Esophagus muscularis mucosa (tissue), 4 donors: Measurements from ENCODE around the gene PKP4.

ENCODE experiments used
- EP300 ChIP-seq: sonication (generic); formaldehyde crosslinking; IDR thresholded peaks from one replicate; pipeline ENCODE4 v1.6.1; 2017; ENCODE audit warnings: antibody characterized with exemption
- POLR2A ChIP-seq: fragments of 450-650 bp; IDR thresholded peaks from one replicate; pipeline ENCODE4 v1.6.1; 2017; ENCODE audit warnings: antibody characterized with exemption, moderate library complexity, mild to moderate bottlenecking, low read depth
- POLR2AphosphoS5 ChIP-seq, 2 donors: sonication (generic); formaldehyde crosslinking; IDR thresholded peaks; one replicate each; pipeline ENCODE4 v1.6.1; 2017; ENCODE audit warnings: antibody characterized with exemption in 2 of 2
- TF ChIP-seq, protein P1 (sequence below), 3 experiments: fragments of 200-600 bp in 2 of 3; fragments of 450-650 bp in 1 of 3; sonication (generic) in 2 of 3; IDR thresholded peaks; one replicate each; pipeline ENCODE4 v1.5.1; 2017 to 2019; ENCODE audit warnings: antibody characterized with exemption in 3 of 3, mild to moderate bottlenecking in 2 of 3, moderate library complexity in 1 of 3

GRCh38 chr2:158598862-158599517 lies 142.2 kb downstream of the PKP4 start:
- TF ChIP-seq POLR2A: no peak
- TF ChIP-seq, protein P1, sequence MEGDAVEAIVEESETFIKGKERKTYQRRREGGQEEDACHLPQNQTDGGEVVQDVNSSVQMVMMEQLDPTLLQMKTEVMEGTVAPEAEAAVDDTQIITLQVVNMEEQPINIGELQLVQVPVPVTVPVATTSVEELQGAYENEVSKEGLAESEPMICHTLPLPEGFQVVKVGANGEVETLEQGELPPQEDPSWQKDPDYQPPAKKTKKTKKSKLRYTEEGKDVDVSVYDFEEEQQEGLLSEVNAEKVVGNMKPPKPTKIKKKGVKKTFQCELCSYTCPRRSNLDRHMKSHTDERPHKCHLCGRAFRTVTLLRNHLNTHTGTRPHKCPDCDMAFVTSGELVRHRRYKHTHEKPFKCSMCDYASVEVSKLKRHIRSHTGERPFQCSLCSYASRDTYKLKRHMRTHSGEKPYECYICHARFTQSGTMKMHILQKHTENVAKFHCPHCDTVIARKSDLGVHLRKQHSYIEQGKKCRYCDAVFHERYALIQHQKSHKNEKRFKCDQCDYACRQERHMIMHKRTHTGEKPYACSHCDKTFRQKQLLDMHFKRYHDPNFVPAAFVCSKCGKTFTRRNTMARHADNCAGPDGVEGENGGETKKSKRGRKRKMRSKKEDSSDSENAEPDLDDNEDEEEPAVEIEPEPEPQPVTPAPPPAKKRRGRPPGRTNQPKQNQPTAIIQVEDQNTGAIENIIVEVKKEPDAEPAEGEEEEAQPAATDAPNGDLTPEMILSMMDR (IDR thresholded peaks at IDR 0.05): no peak
- no peak for TF ChIP-seq POLR2AphosphoS5 (IDR thresholded peaks at IDR 0.05)
- no peak for TF ChIP-seq EP300
